IPS-15b (cell line): ENCODE data around the gene EIF1B.

Source experiments
- H3K27me3 ChIP-seq: one replicate; pipeline ENCODE4 v1.6.1; 2013; ENCODE audit warnings: low read length; ENCODE audit not compliant: control insufficient read depth, insufficient read depth
- H3K36me3 ChIP-seq: one replicate; pipeline ENCODE4 v1.6.1; 2013; ENCODE audit warnings: low read length; ENCODE audit not compliant: control insufficient read depth, insufficient read depth
- H3K4me1 ChIP-seq: one replicate; pipeline ENCODE4 v1.6.1; 2013; ENCODE audit warnings: mild to moderate bottlenecking, low read length; ENCODE audit not compliant: control insufficient read depth, insufficient read depth
- H3K4me3 ChIP-seq: one replicate; pipeline ENCODE4 v1.5.1; 2013; ENCODE audit warnings: low read depth, low read length
- H3K9ac ChIP-seq: one replicate; pipeline ENCODE4 v1.6.1; 2013; ENCODE audit warnings: low read depth, mild to moderate bottlenecking, low read length
- H3K9me3 ChIP-seq: one replicate; pipeline ENCODE4 v1.6.1; 2013; ENCODE audit warnings: mild to moderate bottlenecking, low read length; ENCODE audit not compliant: control insufficient read depth, insufficient read depth

The EIF1B gene

DNA sequence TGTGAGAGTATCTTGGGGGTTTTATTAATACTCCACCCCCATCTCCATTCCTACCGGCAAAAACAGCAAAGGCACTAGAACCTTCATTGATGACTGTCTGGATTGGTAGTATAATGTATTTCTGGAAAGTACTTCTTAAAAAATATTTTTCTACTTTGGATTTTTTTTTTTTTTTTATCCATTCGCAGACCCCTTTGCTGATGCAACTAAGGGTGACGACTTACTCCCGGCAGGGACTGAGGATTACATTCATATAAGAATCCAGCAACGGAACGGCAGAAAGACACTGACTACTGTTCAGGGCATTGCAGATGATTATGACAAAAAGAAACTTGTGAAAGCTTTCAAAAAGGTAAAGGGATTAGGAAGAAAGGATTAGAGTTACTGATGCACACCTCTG is 1.2 kb downstream of the EIF1B start:
- Histone ChIP-seq H3K9me3 (no peaks in the 10 kb centered on the region), H3K9ac (peak overlapping the region; percentile 87), H3K4me1 (peaks cover 5% of the 10 kb centered on the region)

GRCh38 chr3:40312661-40313226 is 3.2 kb downstream of the EIF1B start:
- no peak overlapping the region for H3K9ac ChIP-seq
- H3K27me3 ChIP-seq: no peaks in the 10 kb centered on the region
- peaks cover 5% of the 10 kb centered on the region for H3K36me3 ChIP-seq
- H3K4me1 ChIP-seq: peaks cover 8% of the 10 kb centered on the region
- no peaks in the 10 kb centered on the region for H3K9me3 ChIP-seq
- no peak overlapping the region for H3K4me3 ChIP-seq

More for the DNA sequence above, 1.2 kb downstream of the EIF1B start:
- Histone ChIP-seq H3K4me3 (peak overlapping the region; percentile 84), H3K27me3 (no peaks in the 10 kb centered on the region), H3K36me3 (peaks cover 5% of the 10 kb centered on the region)

DNA sequence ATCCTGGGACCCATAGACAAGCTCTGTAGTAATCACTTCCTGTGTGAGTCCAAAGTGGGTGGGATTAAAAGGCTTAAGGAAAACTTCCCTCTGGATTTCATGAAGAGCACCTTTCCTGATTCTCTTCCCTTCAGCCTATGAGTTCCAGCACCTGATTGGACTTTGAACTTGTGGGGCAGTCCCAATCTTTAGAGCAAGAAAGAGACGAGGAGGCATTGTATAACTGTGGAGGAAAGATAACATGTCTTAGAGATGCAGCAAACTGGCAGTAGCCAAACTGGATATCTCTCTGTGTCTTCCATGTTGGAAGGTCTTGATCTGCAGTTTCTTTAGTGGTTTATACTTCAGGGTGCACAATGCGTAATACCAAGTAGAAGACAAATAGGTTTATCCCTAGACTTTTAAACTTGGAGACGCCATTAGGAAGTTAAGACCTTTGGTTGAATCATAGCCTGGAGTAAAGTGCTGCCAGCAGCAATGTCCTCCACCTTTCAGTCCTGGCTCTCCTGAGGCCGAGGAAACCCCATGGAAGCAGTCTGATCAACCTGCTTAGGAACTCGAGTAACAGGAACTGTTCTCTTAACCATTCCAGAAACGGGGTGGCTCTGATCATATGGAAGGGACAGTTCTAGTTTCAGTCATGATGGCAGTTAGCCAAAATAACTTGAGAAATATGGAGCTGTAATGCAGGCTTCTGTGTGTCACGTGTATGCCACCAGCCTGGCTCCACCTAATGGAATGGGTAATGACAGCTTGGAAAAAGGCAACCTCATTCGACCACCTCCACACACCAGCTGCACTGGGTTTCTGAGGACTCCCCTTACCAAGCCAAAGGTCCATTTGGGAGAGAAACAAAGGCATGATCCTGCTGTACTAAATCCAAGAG is 4.7 kb downstream of the EIF1B start:
- H3K4me3 ChIP-seq: no peak overlapping the region
- H3K9ac ChIP-seq: no peak overlapping the region
- H3K36me3 ChIP-seq: peaks cover 5% of the 10 kb centered on the region
- peaks cover 4% of the 10 kb centered on the region for H3K4me1 ChIP-seq
- H3K9me3 ChIP-seq: no peaks in the 10 kb centered on the region
- H3K27me3 ChIP-seq: no peaks in the 10 kb centered on the region

DNA sequence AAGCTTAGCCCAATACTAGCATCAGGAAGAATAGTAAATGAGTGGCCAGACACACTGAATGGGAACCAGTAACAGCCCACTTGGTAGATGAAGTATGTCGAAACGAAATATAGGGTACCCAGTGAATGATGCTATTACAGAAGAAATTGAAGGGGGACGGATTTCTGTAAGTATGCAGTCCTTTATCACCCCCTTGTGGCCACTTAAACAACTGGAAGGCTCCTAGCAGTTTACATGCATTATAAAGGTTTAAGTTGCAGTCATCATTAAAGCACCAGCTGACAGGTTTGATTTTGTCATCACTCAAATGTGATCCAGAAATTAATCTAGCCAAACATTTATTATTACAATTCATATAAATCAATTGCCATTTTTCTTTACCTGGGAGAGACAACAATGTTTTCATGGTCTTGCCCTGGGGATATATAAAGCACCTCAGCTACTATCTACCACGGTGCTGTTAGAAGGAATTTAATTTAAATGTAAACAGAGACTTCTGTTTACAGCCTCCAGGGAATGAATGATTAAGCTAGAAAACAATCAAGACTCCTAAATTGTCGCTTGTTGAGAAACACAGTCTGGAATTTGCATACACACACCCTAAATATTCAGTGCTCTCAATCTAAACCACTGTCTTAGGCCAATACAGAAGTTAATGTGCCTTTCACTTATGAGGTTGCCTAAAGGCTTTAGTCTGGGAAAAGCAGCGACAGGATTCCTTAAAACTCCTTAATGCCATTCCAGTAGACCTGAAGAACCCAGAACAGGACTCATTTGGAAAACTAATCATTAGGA is 7.8 kb downstream of the EIF1B start:
- H3K36me3 ChIP-seq: no peaks in the 10 kb centered on the region
- H3K4me3 ChIP-seq: no peak overlapping the region
- H3K27me3 ChIP-seq: no peaks in the 10 kb centered on the region
- peaks cover 4% of the 10 kb centered on the region for H3K4me1 ChIP-seq
- no peak overlapping the region for H3K9ac ChIP-seq
- H3K9me3 ChIP-seq: no peaks in the 10 kb centered on the region

DNA sequence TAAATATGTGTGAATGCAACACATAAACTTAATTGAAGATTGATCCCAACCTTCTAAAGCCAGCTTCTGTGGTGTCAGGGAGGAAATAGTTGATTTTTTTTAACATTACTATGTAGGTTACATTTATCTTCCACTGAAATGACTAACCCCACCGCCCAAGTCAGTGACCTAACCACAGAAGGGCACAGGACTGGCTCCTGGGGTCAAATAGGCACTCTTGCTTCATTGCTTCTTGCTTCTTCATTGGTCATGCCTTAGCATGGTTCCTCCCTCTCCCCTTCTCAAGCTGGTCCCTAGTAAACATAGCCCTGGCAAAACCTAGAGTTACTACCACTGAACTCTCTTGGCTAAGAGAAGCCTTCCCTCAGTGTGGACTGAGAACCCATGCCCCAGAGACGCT is 12.3 kb downstream of the EIF1B start:
- no peaks in the 10 kb centered on the region for H3K9me3 ChIP-seq
- no peaks in the 10 kb centered on the region for H3K36me3 ChIP-seq
- H3K4me1 ChIP-seq: peaks cover 4% of the 10 kb centered on the region
- no peak overlapping the region for H3K4me3 ChIP-seq
- H3K9ac ChIP-seq: no peak overlapping the region
- H3K27me3 ChIP-seq: no peaks in the 10 kb centered on the region

- no peaks in the 10 kb centered on the region for H3K9me3 ChIP-seq
- H3K36me3 ChIP-seq: no peaks in the 10 kb centered on the region
- H3K9ac ChIP-seq: no peak overlapping the region
- peaks cover 8% of the 10 kb centered on the region for H3K4me1 ChIP-seq
- H3K4me3 ChIP-seq: no peak overlapping the region
- H3K27me3 ChIP-seq: no peaks in the 10 kb centered on the region
Observed at GRCh38 chr3:40323946-40324345, 14.4 kb downstream of the EIF1B start.

DNA sequence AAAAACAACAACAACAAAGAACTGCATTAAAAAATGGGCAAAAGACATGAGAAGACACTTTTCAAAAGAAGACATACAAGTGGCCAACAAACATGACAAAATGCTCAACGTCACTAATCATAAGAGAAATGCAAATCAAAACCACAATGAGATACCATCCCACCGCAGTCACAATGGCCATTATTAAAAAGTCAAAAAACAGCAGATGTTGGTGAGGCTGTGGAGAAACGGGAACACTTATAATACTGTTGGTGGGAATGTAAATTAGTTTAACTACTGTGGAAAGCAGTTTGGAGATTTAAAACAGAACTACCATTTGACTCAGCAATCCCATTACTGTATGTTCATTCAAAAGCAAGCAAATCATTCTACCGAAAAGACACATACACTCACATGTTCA is 15.1 kb downstream of the EIF1B start:
- no peak overlapping the region for H3K4me3 ChIP-seq
- H3K9me3 ChIP-seq: no peaks in the 10 kb centered on the region
- H3K4me1 ChIP-seq: peaks cover 11% of the 10 kb centered on the region
- no peak overlapping the region for H3K9ac ChIP-seq
- no peaks in the 10 kb centered on the region for H3K27me3 ChIP-seq
- no peaks in the 10 kb centered on the region for H3K36me3 ChIP-seq

DNA sequence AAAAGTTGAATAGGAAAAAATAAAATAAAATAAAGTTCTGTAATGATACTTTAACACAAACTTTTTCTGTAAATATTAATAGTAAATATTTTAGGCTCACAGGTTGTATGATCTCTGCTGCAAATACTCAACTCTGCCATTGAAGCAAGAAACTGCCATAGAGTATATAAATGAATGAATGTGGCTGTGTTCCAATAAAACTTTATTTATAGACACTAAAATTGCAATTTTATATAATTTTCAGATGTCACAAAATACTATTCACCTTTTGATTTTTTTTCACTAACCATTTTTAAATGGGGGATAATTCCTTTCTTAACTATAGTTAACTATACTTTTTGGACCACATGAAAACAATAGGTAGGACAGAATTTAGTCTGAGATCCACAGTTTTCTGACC is 16.0 kb downstream of the EIF1B start:
- no peaks in the 10 kb centered on the region for H3K36me3 ChIP-seq
- H3K4me3 ChIP-seq: no peak overlapping the region
- no peak overlapping the region for H3K9ac ChIP-seq
- H3K27me3 ChIP-seq: no peaks in the 10 kb centered on the region
- H3K4me1 ChIP-seq: peaks cover 11% of the 10 kb centered on the region
- no peaks in the 10 kb centered on the region for H3K9me3 ChIP-seq

- Histone ChIP-seq H3K27me3 (no peaks in the 10 kb centered on the region), H3K4me1 (peaks cover 11% of the 10 kb centered on the region), H3K36me3 (no peaks in the 10 kb centered on the region), H3K9me3 (no peaks in the 10 kb centered on the region), H3K4me3 (no peak overlapping the region), H3K9ac (no peak overlapping the region)
Observed at GRCh38 chr3:40328374-40328773, 18.9 kb downstream of the EIF1B start.

- Histone ChIP-seq H3K36me3 (no peaks in the 10 kb centered on the region), H3K9me3 (no peaks in the 10 kb centered on the region), H3K9ac (no peak overlapping the region), H3K27me3 (no peaks in the 10 kb centered on the region), H3K4me3 (no peak overlapping the region), H3K4me1 (peaks cover 11% of the 10 kb centered on the region)
Observed at GRCh38 chr3:40329071-40329470, 19.6 kb downstream of the EIF1B start.

- Histone ChIP-seq H3K9me3 (no peaks in the 10 kb centered on the region), H3K9ac (no peak overlapping the region), H3K36me3 (no peaks in the 10 kb centered on the region), H3K4me3 (no peak overlapping the region), H3K4me1 (peaks cover 11% of the 10 kb centered on the region), H3K27me3 (no peaks in the 10 kb centered on the region)
Observed at GRCh38 chr3:40332684-40333083, 23.2 kb downstream of the EIF1B start.
